GOT3 (cell line): Measurements from ENCODE around the gene PTPRN.

Source experiments
- DNase-seq: peaks from one replicate; lab custom pipeline; 2025; ENCODE audit warnings: mixed read lengths; lab: John Stamatoyannopoulos, UW

Gene PTPRN

GRCh38 chr2:219308142-219309101 is 779 bp downstream of the PTPRN start:
- DNase-seq: peak; percentile 30

DNA sequence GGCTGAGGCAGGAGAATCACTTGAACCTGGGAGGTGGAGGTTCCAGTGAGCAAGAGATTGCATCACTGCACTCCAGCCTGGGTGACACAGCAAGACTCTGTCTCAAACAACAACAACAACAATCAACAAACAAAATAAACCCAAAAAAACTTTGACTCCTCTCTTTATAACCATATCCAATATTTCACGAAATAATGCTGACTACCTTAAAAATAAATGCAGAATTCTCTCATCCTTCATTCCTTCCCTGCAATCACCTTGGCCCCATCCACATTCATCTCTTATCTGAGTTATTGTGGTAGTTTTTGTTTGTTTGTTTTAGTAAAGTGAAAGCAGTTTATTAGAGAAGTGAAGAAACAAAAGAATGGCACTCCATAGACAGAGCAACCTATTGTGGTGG is 3.2 kb downstream of the PTPRN start:
- no peak for DNase-seq

- DNase-seq: no peak
These were observed 5.0 kb downstream of the PTPRN start for GRCh38 chr2:219304223-219304622.

DNA sequence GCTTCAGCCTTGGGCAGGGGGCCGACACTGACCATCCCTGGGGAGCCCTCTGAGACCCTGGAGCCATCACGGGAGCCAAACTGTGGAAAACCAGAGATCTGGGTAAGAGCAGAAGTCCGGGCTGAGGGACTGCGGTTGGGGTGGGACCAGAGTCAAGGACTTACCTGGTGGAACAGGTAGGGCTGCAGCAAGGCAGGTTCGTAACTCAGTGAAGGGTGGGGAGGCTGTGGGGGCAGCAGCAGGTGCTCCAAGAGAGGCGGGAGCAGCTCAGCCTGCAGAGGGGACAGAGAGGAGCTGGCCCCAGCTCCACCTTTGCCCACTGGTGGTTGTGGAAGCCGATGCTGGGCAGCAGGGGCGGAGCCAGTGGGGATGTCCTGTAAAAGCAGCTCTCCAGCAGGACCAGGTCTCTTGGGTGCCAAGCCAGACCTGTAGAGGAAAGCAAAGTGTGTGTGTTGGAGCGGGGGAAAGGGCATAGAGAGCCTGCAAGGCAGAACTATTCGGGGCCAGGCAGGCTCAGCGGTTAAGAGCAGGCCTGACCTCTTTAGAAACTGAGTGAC is 6.7 kb downstream of the PTPRN start:
- DNase-seq: no peak

GRCh38 chr2:219300022-219300421 is 9.2 kb downstream of the PTPRN start:
- no peak for DNase-seq

- DNase-seq: no peak
These were observed 9.8 kb downstream of the PTPRN start for GRCh38 chr2:219299372-219299760.

GRCh38 chr2:219298759-219299371 is 10.3 kb downstream of the PTPRN start:
- DNase-seq: peak; percentile 49

GRCh38 chr2:219297766-219298456 is 11.3 kb downstream of the PTPRN start:
- no peak for DNase-seq

DNA sequence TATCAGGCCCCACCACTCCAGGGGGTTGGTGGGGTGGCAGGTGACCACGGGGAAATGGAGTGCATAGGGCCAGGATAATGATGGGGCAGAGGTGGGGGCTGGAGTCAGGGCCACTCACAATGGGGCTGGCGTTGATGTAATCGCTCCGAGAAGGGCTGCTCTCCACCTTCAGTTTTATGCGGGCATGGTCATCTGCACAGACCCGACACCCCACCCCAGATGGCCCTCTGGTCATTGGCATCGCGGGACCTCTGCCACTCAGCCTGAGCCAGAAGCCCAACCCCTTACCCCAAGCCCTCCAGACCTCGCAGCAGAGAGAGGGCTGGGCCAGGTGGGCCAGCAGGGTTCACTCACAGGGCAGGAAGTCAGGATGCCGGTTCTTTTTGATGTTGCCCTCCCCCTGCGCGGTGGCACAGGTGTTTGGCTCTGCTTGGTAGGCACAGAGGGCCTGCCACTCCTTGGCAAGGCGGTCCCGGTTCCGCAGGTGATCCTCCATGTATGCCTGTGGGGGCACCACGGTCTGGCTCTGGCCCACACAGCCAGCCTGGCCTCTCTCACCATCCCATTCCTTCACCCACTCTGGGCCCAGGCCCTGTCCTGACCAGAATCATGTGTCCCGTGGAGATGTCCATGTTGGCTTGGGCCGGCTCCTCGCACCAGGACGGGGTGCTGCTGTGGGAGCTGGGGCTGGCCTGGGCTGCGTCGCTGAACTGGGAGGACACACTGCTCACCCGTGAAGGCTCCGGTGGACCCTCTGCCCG is 12.4 kb downstream of the PTPRN start:
- no peak for DNase-seq

DNA sequence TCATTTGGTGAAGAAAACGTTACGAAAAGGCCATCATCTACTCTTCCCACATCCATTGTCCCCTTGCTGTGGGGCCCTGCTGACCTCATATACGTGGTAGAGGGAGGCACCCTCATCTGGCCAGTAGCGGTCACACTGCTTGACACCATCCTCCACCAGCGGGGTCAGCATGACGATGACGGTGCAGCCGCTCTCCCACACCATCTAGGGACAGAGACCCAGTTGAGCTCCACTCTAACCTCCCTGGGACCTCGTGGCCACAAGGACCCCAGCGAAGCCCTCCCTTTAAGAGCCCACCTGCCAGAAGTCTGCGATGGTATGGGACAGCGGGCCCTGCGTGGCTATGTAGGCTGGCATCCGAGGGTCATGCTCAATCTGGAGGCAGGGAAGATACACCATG is 13.1 kb downstream of the PTPRN start:
- DNase-seq: no peak

GRCh38 chr2:219294356-219295351 is 14.5 kb downstream of the PTPRN start:
- DNase-seq: peak; percentile 33

DNA sequence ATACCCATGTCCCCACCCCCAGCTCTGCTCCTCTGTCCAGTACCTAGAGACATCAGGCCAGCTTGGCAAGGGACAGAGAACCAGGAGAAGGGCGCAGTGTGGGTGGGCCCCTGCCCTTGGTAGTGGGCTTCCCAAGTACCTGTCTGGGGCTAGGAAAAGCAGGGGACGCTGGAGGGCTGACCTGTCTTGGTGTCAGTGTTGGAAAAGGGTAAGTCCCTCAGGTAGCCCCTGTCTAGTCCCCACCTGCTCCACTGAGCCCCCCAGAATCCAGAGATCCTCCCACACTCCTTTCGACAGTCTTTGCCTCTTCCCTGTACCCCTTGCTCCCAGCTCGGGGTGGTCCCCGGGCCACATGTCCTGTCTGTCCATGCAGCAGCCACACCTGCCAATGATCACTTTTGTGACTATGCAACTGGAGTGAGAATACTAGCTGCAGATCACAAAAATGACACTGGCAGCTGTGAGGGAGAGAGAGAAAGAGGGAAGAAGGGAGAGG is 15.4 kb downstream of the PTPRN start:
- no peak for DNase-seq

DNA sequence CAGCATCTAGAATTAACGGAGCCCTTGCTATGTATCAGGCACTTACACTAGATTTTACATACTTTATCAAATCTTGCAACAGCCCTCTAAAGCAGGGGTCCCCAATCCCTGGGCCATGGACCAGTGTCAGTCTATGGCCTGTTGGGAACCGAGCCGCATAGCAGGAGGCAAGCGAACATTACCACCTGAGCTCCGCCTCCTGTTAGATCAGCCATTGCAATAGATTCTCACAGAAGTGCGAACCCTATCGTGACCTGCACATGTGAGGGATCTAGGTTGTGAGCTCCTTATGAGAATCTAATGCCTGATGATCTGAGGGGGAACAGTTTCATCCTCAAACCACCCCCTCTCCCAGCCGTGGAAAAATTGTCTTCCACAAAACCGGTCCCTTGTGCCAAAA is 16.6 kb downstream of the PTPRN start:
- no peak for DNase-seq

DNA sequence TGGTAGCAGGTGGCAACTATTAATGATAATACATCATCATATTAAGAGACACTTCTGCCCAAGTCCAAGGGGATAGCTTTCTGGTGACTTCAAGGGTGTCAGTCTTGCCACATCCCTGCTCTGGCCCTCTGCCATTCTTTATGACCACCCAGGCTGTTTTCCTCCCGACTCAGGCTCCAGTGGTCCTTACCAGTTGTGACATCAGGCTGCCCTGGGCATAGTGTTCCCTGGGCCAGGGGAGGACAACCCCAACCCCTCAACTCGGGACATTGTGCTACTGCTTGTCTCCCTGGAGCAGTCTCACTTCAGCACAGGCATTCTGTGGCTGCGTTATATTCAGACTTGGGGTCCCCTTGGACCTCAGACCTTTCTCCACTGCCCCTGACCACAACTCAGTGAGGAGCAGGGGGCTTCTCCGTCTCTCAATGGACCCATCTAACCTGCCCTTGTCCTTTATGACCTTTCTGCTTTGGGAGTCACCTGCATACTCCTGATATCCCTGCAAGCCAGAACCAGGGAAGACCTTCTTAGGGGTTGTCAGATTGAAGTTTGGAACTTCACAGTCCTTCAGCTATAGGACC is 17.2 kb downstream of the PTPRN start:
- DNase-seq: no peak

DNA sequence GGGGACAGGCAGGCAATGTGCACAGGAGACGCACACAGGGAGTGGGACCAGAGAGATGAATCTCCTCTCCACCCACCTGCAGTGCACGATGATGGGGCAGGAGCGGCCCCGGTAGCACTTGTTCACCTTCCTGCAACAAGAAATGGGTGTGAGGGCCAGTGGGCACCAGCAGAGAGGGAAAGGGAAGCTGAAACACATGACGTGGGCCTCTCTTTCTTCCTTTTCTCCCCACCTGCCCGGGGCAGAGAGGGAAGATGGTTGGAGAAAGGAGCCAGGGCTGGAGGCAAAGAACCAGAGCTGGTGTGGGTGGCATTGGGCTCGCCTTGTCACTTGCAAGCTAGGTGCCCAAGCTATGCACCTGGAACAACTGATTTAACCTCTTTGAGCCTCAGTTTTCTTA is 17.8 kb downstream of the PTPRN start:
- DNase-seq: no peak

DNA sequence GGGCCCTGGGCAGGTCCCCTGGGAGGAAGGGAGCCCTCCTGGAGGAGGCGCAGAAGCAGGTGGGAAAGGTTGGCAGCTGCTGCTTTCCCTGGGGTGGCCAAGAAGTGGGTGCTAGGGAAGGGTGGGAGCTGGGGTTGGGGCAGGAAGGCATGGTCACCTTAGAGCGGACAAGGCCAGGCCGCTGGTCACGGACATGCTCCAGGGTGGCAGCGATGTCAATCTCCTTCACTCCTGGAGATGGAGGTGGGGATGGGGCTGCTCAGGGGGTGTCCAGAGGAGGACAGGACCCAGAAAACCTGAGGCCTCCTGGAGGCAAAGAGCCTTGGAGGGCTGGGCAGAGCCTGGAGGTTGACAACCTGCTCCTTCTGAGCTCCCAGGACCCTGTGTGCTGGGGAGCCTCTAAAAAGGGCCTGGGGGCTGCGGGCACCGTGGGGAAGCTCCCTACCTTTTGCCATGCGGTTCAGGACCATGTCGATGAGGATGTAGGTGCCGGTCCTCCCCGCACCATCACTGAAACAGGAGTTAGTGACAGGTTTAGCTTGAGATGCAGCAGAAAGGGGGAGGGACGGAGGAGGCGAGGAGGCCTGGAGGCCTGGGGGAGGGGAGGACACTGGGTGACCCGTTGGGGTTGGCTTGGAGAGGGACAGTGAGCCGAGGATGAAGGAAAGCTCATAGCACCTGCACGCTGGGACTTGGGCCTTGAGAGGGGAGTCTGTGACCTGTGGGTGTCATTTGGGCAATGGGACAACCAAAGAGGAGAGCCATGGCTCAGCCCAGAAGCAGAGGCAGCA is 18.6 kb downstream of the PTPRN start:
- no peak for DNase-seq

DNA sequence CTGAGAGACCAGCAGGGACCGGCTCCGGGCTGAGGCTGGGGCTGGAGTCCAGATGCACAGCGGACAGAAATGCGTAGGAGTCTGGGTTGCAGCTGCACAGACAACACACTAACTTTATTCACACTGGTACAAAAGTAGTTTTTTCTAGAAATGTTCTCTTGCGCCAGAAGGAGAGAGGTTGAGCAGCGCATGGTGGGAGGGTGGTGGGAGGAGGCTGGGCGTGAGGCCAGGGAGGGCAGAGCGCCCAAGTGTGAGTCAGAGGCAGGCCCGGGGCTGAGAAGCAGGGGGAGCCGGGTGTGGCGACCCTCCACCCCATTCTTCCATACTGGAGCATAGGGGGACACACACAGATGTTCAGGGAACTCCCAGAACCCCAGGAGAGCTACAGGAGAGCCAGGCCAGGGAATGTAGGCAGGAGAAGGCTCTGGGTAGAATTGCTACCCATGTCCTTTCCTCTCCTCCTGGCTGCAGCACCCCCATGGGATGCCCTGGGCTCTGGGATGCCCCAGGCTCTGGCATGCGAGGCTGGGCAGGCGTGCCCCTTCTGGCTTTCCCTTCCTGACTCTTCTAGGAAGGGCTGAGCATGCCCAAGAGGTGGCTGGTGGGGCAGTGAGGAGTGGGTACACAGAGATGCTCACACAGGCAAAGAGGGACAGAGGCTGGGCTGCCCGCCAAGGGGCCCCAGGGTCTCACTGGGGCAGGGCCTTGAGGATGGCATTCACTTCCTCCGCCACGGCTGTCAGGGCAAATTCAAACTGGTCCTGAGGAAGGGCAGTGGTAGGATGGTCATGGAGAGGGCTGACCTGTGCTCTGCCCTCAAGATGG is 19.5 kb downstream of the PTPRN start:
- peak; percentile 51 for DNase-seq

DNA sequence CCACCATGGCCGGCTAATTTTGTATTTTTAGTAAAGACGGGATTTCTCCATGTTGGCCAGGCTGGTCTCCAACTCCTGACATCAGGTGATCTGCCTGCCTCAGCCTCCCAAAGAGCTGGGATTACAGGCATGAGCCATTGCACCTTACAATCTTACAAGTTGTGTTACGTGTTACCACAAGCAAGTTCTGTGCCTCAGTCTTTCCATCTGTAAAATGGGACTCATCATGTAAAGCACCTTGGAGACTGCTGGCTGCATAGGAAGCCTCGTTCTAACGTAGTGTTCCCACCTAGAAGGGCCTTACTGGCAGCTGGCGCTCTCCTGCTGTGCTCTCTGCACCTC is 20.0 kb downstream of the PTPRN start:
- DNase-seq: no peak
